ENCODE measurements around the gene DAGLA. TPM values are rescaled to one million over a fixed set of nuclear protein-coding genes. Genes with fewer than 3 reads are reported as not detected.

The DAGLA gene
- total and polyA plus RNA-seq, 2 experiments from 2014 or later: 7.4 to 8.9 TPM

DNA sequence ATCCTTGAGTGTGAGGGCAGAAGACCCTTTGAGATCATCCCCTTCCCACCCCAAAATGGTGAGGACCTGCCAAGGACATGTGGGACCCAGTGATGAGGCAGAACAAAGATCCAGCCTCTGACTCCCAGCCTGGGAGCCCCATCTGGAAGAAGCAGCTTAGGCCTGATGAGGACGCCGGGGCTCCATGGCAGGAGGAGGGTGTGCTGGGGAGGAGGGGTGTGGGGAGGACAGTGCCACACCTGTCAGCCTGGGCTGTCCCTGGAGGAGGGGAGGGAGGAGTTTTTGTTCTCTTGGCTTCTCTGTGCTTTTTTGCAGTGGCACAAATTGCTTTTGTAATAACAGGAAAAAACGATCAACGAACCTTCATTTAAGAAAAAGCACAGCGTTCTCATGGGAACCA is 44.4 kb upstream of the DAGLA start:
- no peaks in the 10 kb centered on the region for H3K79me2 ChIP-seq
- H3K4me1 ChIP-seq (ENCODE audit: insufficient read depth): no peaks in the 10 kb centered on the region
- no peaks in the 10 kb centered on the region for H3K9me3 ChIP-seq (ENCODE audit: low read depth)
- no peaks in the 10 kb centered on the region for H4K20me1 ChIP-seq (ENCODE audit: insufficient read depth, poor library complexity, severe bottlenecking)
- 83% methylated on average over 5 of the region's 5 CpGs for WGBS (ENCODE audit: low lambda C conversion rate, missing lambda C conversion rate)
- no peak overlapping the region for H3K4me3 ChIP-seq
- H3K27ac ChIP-seq: no peak overlapping the region
- no peak for DNase-seq (ENCODE audit: low spot score)
- no peaks in the 10 kb centered on the region for H3K36me3 ChIP-seq (replicated peaks; ENCODE audit: insufficient read depth, low read depth)
- H3K9me2 ChIP-seq (replicated peaks; ENCODE audit: insufficient read depth): no peaks in the 10 kb centered on the region
- no peak overlapping the region for H3K4me2 ChIP-seq
- H3K27me3 ChIP-seq: no peaks in the 10 kb centered on the region
- H2AFZ ChIP-seq: no peak overlapping the region
- no peak for TF ChIP-seq EZH2 (IDR thresholded peaks at IDR 0.05; ENCODE audit: borderline replicate concordance)
- TF ChIP-seq, protein P1, sequence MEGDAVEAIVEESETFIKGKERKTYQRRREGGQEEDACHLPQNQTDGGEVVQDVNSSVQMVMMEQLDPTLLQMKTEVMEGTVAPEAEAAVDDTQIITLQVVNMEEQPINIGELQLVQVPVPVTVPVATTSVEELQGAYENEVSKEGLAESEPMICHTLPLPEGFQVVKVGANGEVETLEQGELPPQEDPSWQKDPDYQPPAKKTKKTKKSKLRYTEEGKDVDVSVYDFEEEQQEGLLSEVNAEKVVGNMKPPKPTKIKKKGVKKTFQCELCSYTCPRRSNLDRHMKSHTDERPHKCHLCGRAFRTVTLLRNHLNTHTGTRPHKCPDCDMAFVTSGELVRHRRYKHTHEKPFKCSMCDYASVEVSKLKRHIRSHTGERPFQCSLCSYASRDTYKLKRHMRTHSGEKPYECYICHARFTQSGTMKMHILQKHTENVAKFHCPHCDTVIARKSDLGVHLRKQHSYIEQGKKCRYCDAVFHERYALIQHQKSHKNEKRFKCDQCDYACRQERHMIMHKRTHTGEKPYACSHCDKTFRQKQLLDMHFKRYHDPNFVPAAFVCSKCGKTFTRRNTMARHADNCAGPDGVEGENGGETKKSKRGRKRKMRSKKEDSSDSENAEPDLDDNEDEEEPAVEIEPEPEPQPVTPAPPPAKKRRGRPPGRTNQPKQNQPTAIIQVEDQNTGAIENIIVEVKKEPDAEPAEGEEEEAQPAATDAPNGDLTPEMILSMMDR (IDR thresholded peaks at IDR 0.05; ENCODE audit: poor library complexity): no peak
- no peak for TF ChIP-seq EZH2phosphoT487 (IDR thresholded peaks at IDR 0.05; ENCODE audit: low read depth, severe bottlenecking, unreplicated experiment)

DNA sequence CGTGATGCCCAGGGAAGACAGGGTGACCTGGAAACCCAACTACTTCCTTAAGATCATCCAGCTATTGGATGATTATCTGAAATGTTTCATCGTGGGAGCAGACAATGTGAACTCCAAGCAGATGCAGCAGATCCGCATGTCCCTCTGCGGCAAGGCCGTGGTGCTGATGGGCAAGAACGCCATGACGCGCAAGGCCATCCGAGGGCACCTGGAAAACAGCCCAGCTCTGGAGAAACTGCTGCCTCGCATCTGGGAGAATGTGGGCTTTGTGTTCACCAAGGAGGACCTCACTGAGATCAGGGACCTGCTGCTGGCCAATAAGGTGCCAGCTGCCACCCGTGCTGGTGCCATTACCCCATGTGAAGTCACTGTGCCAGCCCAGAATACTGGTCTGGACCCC is 43.5 kb upstream of the DAGLA start:
- TF ChIP-seq, protein P1 (IDR thresholded peaks at IDR 0.05; ENCODE audit: poor library complexity): no peak
- TF ChIP-seq EZH2phosphoT487 (IDR thresholded peaks at IDR 0.05; ENCODE audit: low read depth, severe bottlenecking, unreplicated experiment) (no peak), EZH2 (IDR thresholded peaks at IDR 0.05; ENCODE audit: borderline replicate concordance) (no peak)
- Histone ChIP-seq H3K4me2 (no peak overlapping the region), H3K79me2 (no peaks in the 10 kb centered on the region), H3K4me1 (ENCODE audit: insufficient read depth) (no peaks in the 10 kb centered on the region), H2AFZ (no peak overlapping the region), H3K27me3 (no peaks in the 10 kb centered on the region), H3K27ac (no peak overlapping the region), H3K36me3 (replicated peaks; ENCODE audit: insufficient read depth, low read depth) (no peaks in the 10 kb centered on the region), H3K9me3 (ENCODE audit: low read depth) (no peaks in the 10 kb centered on the region), H4K20me1 (ENCODE audit: insufficient read depth, poor library complexity, severe bottlenecking) (no peaks in the 10 kb centered on the region), H3K4me3 (no peak overlapping the region), H3K9me2 (replicated peaks; ENCODE audit: insufficient read depth) (no peaks in the 10 kb centered on the region)
- 95% methylated on average over 11 of the region's 11 CpGs for WGBS (ENCODE audit: low lambda C conversion rate, missing lambda C conversion rate)
- DNase-seq (ENCODE audit: low spot score): no peak

DNA sequence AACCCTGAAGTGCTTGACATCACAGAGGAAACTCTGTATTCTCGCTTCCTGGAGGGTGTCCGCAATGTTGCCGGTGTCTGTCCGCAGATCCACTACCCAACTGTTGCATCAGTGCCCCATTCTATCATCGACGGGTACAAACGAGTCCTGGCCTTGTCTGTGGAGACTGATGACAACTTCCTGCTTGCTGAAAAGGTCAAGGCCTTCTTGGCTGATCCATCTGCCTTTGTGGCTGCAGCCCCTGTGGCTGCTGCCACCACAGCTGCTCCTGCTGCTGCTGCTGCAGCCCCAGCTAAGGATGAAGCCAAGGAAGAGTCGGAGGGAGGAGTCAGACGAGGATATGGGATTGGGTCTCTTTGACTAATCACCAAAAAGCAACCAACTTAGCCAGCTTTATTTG is 42.9 kb upstream of the DAGLA start:
- no peak for DNase-seq (ENCODE audit: low spot score)
- Histone ChIP-seq H3K4me1 (ENCODE audit: insufficient read depth) (no peaks in the 10 kb centered on the region), H3K27me3 (no peaks in the 10 kb centered on the region), H3K9me2 (replicated peaks; ENCODE audit: insufficient read depth) (no peaks in the 10 kb centered on the region), H3K4me3 (no peak overlapping the region), H3K36me3 (replicated peaks; ENCODE audit: insufficient read depth, low read depth) (no peaks in the 10 kb centered on the region), H4K20me1 (ENCODE audit: insufficient read depth, poor library complexity, severe bottlenecking) (no peaks in the 10 kb centered on the region), H3K9me3 (ENCODE audit: low read depth) (no peaks in the 10 kb centered on the region), H2AFZ (no peak overlapping the region), H3K27ac (no peak overlapping the region), H3K4me2 (no peak overlapping the region), H3K79me2 (no peaks in the 10 kb centered on the region)
- TF ChIP-seq, protein P1 (IDR thresholded peaks at IDR 0.05; ENCODE audit: poor library complexity): no peak
- TF ChIP-seq EZH2 (IDR thresholded peaks at IDR 0.05; ENCODE audit: borderline replicate concordance): no peak
- no peak for TF ChIP-seq EZH2phosphoT487 (IDR thresholded peaks at IDR 0.05; ENCODE audit: low read depth, severe bottlenecking, unreplicated experiment)
- 87% methylated on average over 9 of the region's 9 CpGs for WGBS (ENCODE audit: low lambda C conversion rate, missing lambda C conversion rate)

Data from hepatocyte (in vitro differentiated cells).